Measurements from ENCODE around the gene MIXL1.

DNA sequence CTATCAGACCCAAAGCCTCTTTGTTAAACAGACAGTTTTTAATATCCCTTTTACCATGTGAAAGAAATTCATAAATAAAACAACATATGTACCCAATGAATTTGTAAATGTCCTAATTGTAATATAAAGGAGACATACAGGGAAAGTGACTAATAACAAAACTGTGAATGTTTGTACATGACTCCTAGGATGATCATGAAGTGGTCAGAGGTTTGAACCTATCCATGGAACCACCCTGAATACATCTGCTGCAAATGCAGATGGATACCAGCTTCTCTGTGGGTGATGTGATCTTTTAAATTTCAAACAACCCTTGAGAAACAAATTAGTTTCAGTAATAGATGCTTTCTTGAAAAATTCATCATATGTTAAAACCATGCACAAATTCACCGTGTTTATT lies 20.2 kb upstream of the MIXL1 start:
- no peak for TF ChIP-seq EZH2 (IDR thresholded peaks at IDR 0.05)
- TF ChIP-seq, protein P1, sequence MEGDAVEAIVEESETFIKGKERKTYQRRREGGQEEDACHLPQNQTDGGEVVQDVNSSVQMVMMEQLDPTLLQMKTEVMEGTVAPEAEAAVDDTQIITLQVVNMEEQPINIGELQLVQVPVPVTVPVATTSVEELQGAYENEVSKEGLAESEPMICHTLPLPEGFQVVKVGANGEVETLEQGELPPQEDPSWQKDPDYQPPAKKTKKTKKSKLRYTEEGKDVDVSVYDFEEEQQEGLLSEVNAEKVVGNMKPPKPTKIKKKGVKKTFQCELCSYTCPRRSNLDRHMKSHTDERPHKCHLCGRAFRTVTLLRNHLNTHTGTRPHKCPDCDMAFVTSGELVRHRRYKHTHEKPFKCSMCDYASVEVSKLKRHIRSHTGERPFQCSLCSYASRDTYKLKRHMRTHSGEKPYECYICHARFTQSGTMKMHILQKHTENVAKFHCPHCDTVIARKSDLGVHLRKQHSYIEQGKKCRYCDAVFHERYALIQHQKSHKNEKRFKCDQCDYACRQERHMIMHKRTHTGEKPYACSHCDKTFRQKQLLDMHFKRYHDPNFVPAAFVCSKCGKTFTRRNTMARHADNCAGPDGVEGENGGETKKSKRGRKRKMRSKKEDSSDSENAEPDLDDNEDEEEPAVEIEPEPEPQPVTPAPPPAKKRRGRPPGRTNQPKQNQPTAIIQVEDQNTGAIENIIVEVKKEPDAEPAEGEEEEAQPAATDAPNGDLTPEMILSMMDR (IDR thresholded peaks at IDR 0.05), result no peak
